Measurements from ENCODE around the gene ECHS1. TPM values are rescaled to one million over a fixed set of nuclear protein-coding genes. Genes with fewer than 3 reads are reported as not detected.

Gene ECHS1
- total RNA-seq, 1 donor from 2014 or later = 44.8 TPM

DNA sequence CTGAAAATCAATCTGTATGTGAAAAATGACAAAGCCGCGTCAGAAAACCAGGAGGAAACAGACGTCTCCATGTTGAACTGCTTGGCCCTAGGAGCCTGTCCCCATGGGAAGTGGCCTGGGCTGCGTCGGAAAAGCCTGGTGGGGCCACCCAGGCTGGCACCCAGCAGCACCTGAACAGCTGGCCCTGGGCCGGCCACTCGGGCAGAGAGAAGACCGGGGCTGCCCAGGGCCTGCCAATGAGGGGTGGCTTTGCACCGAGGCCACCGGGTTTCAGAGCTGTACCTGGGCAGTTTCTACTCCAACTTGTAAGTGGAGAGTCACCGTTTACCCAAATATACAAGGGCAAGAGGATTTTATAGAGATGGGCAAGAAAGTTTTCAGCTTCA is 14.2 kb downstream of the ECHS1 start:
- Histone ChIP-seq H3K36me3 (ENCODE audit: control insufficient read depth, insufficient read depth, low read length) (peaks cover 5% of the 10 kb centered on the region), H3K27me3 (ENCODE audit: control insufficient read depth, insufficient read depth, low read length) (no peaks in the 10 kb centered on the region), H3K4me3 (ENCODE audit: low read depth, low read length) (no peak overlapping the region)
- FAIRE-seq (no peak), DNase-seq (ENCODE audit: low read depth) (no peak)
- TF ChIP-seq CTCF (IDR thresholded peaks at IDR 0.05; ENCODE audit: insufficient read depth, low read length, severe bottlenecking) = no peak

GRCh38 chr10:133358162-133358924 is 14.8 kb downstream of the ECHS1 start:
- FAIRE-seq = no peak
- Histone ChIP-seq H3K36me3 (ENCODE audit: control insufficient read depth, insufficient read depth, low read length) (peaks cover 5% of the 10 kb centered on the region), H3K27me3 (ENCODE audit: control insufficient read depth, insufficient read depth, low read length) (no peaks in the 10 kb centered on the region), H3K4me3 (ENCODE audit: low read depth, low read length) (no peak overlapping the region)
- no peak for TF ChIP-seq CTCF (IDR thresholded peaks at IDR 0.05; ENCODE audit: insufficient read depth, low read length, severe bottlenecking)
- DNase-seq (ENCODE audit: low read depth) = no peak

DNA sequence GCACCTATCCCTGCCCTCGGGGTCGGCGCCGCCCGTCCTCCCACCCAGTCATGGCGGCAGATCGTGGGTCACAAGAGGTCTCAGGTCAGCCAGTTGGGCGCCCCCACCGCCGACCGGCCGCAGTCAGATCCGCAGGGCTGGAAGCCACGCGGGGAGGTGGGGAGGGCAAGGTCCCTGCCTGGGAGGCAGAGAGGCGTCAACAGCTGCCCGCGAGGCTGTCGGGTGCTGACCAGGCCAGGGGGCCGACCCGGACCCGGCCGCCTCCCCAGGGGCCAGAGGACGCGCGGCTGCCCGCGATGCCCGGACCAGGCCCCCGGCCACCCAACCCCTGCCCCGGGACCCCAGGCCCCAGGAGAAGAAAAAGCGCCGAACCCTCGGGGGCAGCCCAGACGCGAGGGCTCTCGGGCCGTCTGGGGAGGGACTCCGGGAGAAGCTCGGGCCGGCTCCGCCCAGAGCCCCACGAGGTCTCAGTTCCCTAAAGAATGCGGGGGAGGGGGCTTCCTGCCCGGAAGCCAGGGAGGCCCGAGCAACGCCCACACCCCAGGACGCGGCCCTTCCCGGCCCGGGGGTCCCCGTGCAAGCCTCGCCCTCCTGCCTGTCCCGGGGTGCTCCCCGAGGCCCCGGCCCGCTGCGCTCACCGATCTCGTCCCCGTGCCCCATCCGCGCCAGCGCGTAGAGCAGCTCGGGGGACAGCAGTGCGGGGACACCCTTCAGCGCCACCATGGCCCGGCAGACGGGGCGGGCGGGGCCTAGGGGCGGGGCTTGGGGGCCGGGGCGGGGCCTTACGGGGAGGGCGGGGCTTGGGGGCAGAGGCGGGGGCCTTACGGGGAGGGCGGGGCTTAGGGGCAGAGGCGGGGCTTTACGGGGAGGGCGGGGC is 15.6 kb downstream of the ECHS1 start, which contains the start of gene FUOM:
Gene FUOM, minus strand, starts transcription at position 735 of the 877 bp plus-strand sequence. Its CDS starts 12 bp downstream, at position 723.
- no peak for TF ChIP-seq CTCF (IDR thresholded peaks at IDR 0.05; ENCODE audit: insufficient read depth, low read length, severe bottlenecking)
- FAIRE-seq (no peak), DNase-seq (ENCODE audit: low read depth) (no peak)
- peaks cover 2% of the 10 kb centered on the region for H3K36me3 ChIP-seq (ENCODE audit: control insufficient read depth, insufficient read depth, low read length)
- H3K27me3 ChIP-seq (ENCODE audit: control insufficient read depth, insufficient read depth, low read length) = no peaks in the 10 kb centered on the region
- peak within 1 kb of the TSS; percentile 52 for H3K4me3 ChIP-seq (ENCODE audit: low read depth, low read length)

DNA sequence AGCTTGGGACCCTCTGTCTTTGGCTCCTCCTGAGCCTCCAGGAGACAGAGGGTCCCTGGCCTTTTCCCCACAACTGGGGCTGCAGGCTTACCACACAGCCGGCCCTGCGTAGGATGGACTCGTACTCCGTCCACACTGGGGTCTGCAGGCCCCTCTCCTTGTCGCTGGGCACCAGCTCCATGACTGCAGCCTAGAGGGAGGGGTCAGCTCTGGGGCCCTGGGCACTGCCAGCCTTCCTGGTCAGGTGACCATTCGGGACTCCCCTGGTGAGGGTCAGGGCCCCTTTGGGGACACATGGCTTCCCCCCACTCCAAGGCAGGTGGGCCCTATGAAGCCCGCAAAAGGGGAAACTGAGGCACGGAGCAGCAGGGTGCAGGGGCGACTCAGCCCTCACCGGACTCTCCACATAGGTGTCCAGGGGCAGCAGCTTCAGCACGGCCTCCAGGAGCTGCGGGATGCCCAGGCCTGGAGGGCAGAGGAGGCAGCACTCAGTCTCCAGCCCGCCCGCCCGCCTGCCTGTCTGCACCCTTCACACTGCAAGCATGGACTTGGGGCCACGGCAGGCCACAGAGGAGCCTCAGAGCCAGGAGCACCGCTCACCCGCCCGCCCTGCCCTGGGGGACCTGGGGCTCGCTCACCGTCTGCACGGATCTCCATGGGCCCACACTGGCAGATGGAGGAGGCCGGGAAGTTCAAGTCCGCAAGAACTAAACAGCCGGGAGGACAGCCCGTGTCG is 16.4 kb downstream of the ECHS1 start:
- DNase-seq (ENCODE audit: low read depth) (no peak), FAIRE-seq (no peak)
- Histone ChIP-seq H3K27me3 (ENCODE audit: control insufficient read depth, insufficient read depth, low read length) (no peaks in the 10 kb centered on the region), H3K4me3 (ENCODE audit: low read depth, low read length) (peak overlapping the region; percentile 52), H3K36me3 (ENCODE audit: control insufficient read depth, insufficient read depth, low read length) (no peaks in the 10 kb centered on the region)
- TF ChIP-seq CTCF (IDR thresholded peaks at IDR 0.05; ENCODE audit: insufficient read depth, low read length, severe bottlenecking) = no peak

- Histone ChIP-seq H3K27me3 (ENCODE audit: control insufficient read depth, insufficient read depth, low read length) (no peaks in the 10 kb centered on the region), H3K4me3 (ENCODE audit: low read depth, low read length) (no peak overlapping the region), H3K36me3 (ENCODE audit: control insufficient read depth, insufficient read depth, low read length) (no peaks in the 10 kb centered on the region)
- DNase-seq (ENCODE audit: low read depth) = no peak
- TF ChIP-seq CTCF (IDR thresholded peaks at IDR 0.05; ENCODE audit: insufficient read depth, low read length, severe bottlenecking) = no peak
- no peak for FAIRE-seq
Observed at GRCh38 chr10:133355991-133356390, 17.2 kb downstream of the ECHS1 start.

All from bronchial epithelial cell (primary cell).